LHCN-M2 (cell line): ENCODE results near the gene STOML2. TPM values are rescaled to one million over a fixed set of nuclear protein-coding genes. Genes with fewer than 3 reads are reported as not detected.

ENCODE experiments used
- DNase-seq: peaks from one replicate; pipeline ENCODE4 v3.0.0-alpha.2; 2012; ENCODE audit warnings: low read depth
- total RNA-seq: library from RNA; depleted of rRNA; stranded (reverse); fragments of >200 nt; gene quantifications from 2 replicates; pipeline ENCODE4 v1.2.3, GENCODE V29; 2014; rRNA removed

Gene STOML2
- total RNA-seq, 1 experiment from 2014 or later, result 138 TPM

- peak; percentile 99 for DNase-seq
Measured at GRCh38 chr9:35072461-35073278, 30.3 kb downstream of the STOML2 start, which contains the start of gene VCP. TSS of gene VCP (minus strand) at chr9:35072625. CDS start at chr9:35072353, 272 bp downstream.

- DNase-seq, result peak; percentile 85
Measured at GRCh38 chr9:35071814-35072460, 31.0 kb downstream of the STOML2 start.

GRCh38 chr9:35070823-35071813, 31.8 kb downstream of the STOML2 start:
- no peak for DNase-seq

GRCh38 chr9:35069020-35069419, 33.9 kb downstream of the STOML2 start:
- no peak for DNase-seq

GRCh38 chr9:35067056-35067455, 35.9 kb downstream of the STOML2 start:
- no peak for DNase-seq

- no peak for DNase-seq
Measured at GRCh38 chr9:35060548-35061207, 42.3 kb downstream of the STOML2 start.

- DNase-seq, result no peak
Measured at GRCh38 chr9:35059438-35059837, 43.5 kb downstream of the STOML2 start.

- no peak for DNase-seq
Measured at GRCh38 chr9:35057271-35057620, 45.7 kb downstream of the STOML2 start.

GRCh38 chr9:35056571-35057270, 46.2 kb downstream of the STOML2 start:
- DNase-seq, result no peak

GRCh38 chr9:35054871-35055644, 47.9 kb downstream of the STOML2 start:
- DNase-seq, result no peak

- no peak for DNase-seq
Measured at GRCh38 chr9:35054185-35054835, 48.6 kb downstream of the STOML2 start.

- peak; percentile 58 for DNase-seq
Measured at GRCh38 chr9:35051069-35051967, 51.6 kb downstream of the STOML2 start.

Other genes with a start within 250 kb of the STOML2 start
- gene PHF24, start 144.8 kb downstream of the STOML2 start, total RNA-seq, result not detected in 2 replicates
- 18.3 and 20.8 TPM in 2 replicates for gene DNAJB5, start 113.4 kb downstream of the STOML2 start, total RNA-seq
- gene VCP, start 30.5 kb downstream of the STOML2 start, total RNA-seq, result 294 and 327 TPM in 2 replicates
- 54.2 and 60.9 TPM in 2 replicates for gene FANCG, start 23.2 kb downstream of the STOML2 start, total RNA-seq
- gene PIGO, start 6.5 kb downstream of the STOML2 start, total RNA-seq, result 21.7 and 23.7 TPM in 2 replicates
- 34.8 and 36.0 TPM in 2 replicates for gene ATOSB, start 12.7 kb upstream of the STOML2 start, total RNA-seq
- 17.0 and 18.3 TPM in 2 replicates for gene UNC13B, start 58.9 kb upstream of the STOML2 start, total RNA-seq